GM15510 (cell line): ENCODE data around the gene ZC3H12D.

Experiments used
- POLR2A ChIP-seq: IDR thresholded peaks from 3 replicates; pipeline ENCODE4 v1.6.1; 2011; ENCODE audit warnings: borderline replicate concordance; ENCODE audit not compliant: insufficient read length; ENCODE audit errors: extremely low read depth

ZC3H12D gene

GRCh38 chr6:149489967-149490366, 5.2 kb upstream of the ZC3H12D start:
- TF ChIP-seq POLR2A: no peak

- TF ChIP-seq POLR2A: no peak
Observed at GRCh38 chr6:149488815-149489214, 4.0 kb upstream of the ZC3H12D start.

DNA sequence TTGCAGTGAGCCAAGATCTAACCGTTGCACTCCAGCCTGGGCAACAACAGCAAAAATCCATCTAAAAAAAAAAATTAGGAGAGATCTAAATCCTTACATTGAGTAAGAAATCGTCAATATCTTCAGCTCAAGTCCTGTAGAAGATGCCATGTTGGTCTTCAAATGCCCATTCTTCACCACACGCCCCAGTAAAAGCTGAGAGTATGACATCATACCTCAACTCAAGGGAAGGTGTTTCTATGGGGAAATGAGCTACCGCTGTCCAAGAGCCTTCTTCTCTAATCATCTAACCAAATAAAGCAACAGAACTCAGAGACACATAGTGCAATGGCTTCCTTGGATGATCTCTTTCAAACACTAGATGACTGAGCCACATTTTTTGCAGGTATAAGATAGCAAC, 2.5 kb upstream of the ZC3H12D start:
- no peak for TF ChIP-seq POLR2A

- TF ChIP-seq POLR2A: peak; percentile 9
Observed at GRCh38 chr6:149483849-149484655, 762 bp downstream of the ZC3H12D start.

GRCh38 chr6:149483334-149483725, 1.5 kb downstream of the ZC3H12D start:
- no peak for TF ChIP-seq POLR2A

DNA sequence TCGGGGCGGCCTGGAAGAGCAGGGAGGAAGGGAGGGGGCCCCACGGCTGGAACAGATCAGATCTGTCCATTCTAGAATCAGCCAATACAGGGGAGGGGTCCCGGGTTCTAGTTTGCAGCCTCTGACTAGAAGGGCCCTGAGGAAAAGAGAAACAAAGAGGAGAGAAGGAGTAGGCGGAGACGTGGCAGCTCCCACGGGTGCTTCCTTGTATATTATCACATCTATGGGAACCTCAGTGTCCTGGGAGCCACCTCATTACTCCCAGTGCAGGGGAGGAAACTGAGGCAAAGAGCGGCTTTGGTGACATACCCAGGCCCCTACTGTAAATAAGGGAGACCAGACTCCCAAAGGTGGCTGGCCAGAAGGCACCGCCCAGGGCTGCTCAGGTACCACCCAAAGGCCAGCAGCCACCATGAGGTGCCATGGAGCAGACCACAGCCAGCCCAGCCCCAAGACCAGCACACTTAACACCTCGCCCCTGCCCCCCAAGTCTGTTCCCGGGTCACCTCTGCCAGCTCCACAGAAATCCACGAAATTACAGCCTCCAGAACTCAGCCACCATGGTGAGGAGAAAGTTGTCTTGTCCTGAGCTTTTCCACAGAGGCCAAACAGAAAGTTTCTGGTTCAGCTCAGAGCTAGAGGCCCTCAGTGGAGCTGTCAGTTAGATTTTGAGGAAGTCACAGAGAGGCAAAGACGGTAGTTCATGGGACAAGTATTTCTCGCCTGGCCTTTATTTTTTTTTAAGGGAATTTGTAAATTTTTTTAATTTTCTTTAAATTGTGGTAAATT, 2.1 kb downstream of the ZC3H12D start:
- peak; percentile 42 for TF ChIP-seq POLR2A

DNA sequence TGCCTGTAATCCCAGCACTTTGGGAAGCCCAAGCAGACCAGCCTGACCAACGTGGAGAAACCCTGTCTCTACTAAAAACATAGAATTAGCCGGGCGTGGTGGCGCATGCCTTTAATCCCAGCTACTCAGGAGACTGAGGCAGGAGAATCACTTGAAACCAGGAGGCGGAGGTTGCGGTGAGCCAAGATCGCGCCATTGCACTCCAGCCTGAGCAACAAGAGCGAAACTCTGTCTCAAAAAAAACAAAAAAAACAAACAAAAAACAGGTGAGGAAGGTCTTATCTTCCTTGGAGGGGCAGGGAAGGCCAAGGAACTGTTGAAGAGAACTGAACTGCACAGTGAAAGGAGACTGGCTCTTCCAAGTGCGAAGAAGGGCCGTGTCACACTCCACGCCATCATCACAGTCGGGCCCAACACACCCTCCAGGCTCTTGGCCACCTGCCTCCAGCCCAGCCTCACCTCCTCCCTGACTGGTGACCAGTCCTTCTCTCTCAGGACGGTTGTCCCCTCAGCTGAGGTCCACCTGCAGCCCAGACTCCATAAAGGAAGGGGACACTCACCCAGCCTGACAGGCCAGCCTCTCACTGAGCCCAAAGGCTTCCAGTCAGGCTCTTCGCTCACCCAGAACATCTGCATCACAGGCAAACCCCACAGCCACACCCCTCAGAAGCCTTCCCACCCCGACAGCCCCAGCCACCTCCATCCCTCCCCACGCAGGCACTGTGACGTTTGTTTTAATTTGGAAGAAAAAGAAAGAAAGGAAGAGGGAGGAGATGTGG, 4.1 kb downstream of the ZC3H12D start:
- peak; percentile 29 for TF ChIP-seq POLR2A

- no peak for TF ChIP-seq POLR2A
Observed at GRCh38 chr6:149478631-149479314, 6.0 kb downstream of the ZC3H12D start.

- TF ChIP-seq POLR2A: no peak
Observed at GRCh38 chr6:149477544-149477943, 7.3 kb downstream of the ZC3H12D start.

DNA sequence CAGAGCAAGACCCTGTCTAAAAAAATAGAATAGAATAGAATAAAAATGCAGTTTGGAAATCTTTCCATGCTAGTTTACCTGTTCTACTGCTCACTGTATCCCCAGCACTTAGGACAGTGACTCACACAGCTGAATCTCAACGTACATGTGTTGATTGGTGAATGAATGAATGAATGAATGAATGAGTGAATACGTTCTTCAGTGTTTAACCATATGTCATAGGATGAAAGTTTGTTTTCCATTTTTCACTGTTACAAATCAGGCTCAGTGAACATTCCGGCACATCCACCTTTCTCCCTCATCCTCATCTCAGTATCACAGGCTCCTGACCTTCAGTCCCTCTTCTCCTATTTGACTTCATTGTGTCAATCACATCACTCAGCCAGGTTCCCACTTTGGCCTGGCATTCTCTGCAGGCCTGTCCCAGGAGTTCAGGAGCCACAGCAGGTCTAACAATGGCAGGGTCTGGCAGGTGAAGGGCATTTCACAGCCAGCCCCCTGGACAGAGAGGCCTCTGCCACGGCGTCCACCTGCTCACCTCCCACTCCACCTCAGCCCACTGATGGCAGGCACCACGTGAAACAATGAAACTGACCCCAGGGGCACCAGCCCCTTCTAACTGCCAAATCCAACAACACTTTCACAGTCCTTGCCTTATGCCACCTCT, 7.9 kb downstream of the ZC3H12D start:
- TF ChIP-seq POLR2A: no peak

- no peak for TF ChIP-seq POLR2A
Observed at GRCh38 chr6:149474108-149474935, 10.5 kb downstream of the ZC3H12D start.

GRCh38 chr6:149473080-149474052, 11.4 kb downstream of the ZC3H12D start:
- TF ChIP-seq POLR2A: no peak
